SU-DHL-6 (cell line): ENCODE measurements around the gene FOXO3.

Experiments
- H2AFZ ChIP-seq: fragments of 200-600 bp; sonication (generic); 2 replicates; pipeline ENCODE4 v1.6.1; 2014; ENCODE audit warnings: low read depth, mild to moderate bottlenecking, moderate library complexity, mixed read lengths, antibody characterized with exemption, low read length; ENCODE audit not compliant: severe bottlenecking
- H3F3A ChIP-seq: fragments of 200-600 bp; shearing (Covaris generic); 2 replicates; pipeline ENCODE4 v1.6.0; 2016; ENCODE audit warnings: antibody characterized with exemption, mild to moderate bottlenecking; ENCODE audit not compliant: insufficient read depth
- H3K27ac ChIP-seq: fragments of 200-600 bp; sonication (generic); 2 replicates; pipeline ENCODE4 v1.5.1; 2016; ENCODE audit warnings: low read depth, mild to moderate bottlenecking, low read length, moderate library complexity, mixed read lengths
- H3K27me3 ChIP-seq: fragments of 200-600 bp; sonication (generic), shearing (Covaris generic); 2 replicates; pipeline ENCODE4 v1.6.0; 2014; ENCODE audit warnings: mild to moderate bottlenecking, low read length
- H3K36me3 ChIP-seq: fragments of 200-600 bp; sonication (generic); 2 replicates; pipeline ENCODE4 v1.6.1; 2014; ENCODE audit warnings: mild to moderate bottlenecking, low read length, mixed read lengths
- H3K4me2 ChIP-seq: fragments of 300-600, 200-600 bp; shearing (Covaris generic), sonication (generic); 2 replicates; pipeline ENCODE4 v1.6.0; 2014; ENCODE audit warnings: low read length, low read depth, mild to moderate bottlenecking; ENCODE audit not compliant: poor library complexity, severe bottlenecking
- H3K4me3 ChIP-seq: fragments of 200-600 bp; sonication (generic); 2 replicates; pipeline ENCODE4 v1.5.1; 2014; ENCODE audit warnings: antibody characterized with exemption, low read length, mild to moderate bottlenecking, mixed read lengths; ENCODE audit not compliant: insufficient read depth, poor library complexity, severe bottlenecking
- H3K79me2 ChIP-seq: fragments of 200-600 bp; sonication (generic); 2 replicates; pipeline ENCODE4 v1.6.1; 2014; ENCODE audit warnings: mild to moderate bottlenecking, low read length, moderate library complexity; ENCODE audit not compliant: insufficient read depth
- H3K9ac ChIP-seq: fragments of 200-600 bp; sonication (generic); 2 replicates; pipeline ENCODE4 v1.7.0; 2014; ENCODE audit warnings: mild to moderate bottlenecking, low read length
- H3K9me2 ChIP-seq: fragments of 200-600 bp; sonication (generic); replicated peaks from 2 replicates; pipeline ENCODE4 v1.6.1; 2014; ENCODE audit warnings: low read length; ENCODE audit not compliant: insufficient read depth
- H3K9me3 ChIP-seq: fragments of 200-600 bp; sonication (generic); 2 replicates; pipeline ENCODE4 v1.6.1; 2014; ENCODE audit warnings: low read length, mixed read lengths; ENCODE audit not compliant: insufficient read depth
- H4K20me1 ChIP-seq: fragments of 200-600 bp; sonication (generic); 2 replicates; pipeline ENCODE4 v1.6.1; 2014; ENCODE audit warnings: low read depth, mild to moderate bottlenecking, antibody characterized with exemption, low read length, moderate library complexity, mixed read lengths
- EZH2phosphoT487 ChIP-seq: fragments of 200-600 bp; sonication (generic), shearing (Covaris generic); conservative IDR thresholded peaks from 2 replicates; pipeline ENCODE4 v1.6.1; 2018; ENCODE audit warnings: mild to moderate bottlenecking, antibody characterized with exemption, low read length, moderate library complexity, mixed read lengths
- TF ChIP-seq, protein P1 (sequence below): fragments of 200-600 bp; sonication (generic); IDR thresholded peaks from one replicate; pipeline ENCODE4 v1.5.1; 2017; ENCODE audit warnings: antibody characterized with exemption, mild to moderate bottlenecking, low read length, moderate library complexity; ENCODE audit not compliant: insufficient read depth, poor library complexity, severe bottlenecking

The FOXO3 gene

DNA sequence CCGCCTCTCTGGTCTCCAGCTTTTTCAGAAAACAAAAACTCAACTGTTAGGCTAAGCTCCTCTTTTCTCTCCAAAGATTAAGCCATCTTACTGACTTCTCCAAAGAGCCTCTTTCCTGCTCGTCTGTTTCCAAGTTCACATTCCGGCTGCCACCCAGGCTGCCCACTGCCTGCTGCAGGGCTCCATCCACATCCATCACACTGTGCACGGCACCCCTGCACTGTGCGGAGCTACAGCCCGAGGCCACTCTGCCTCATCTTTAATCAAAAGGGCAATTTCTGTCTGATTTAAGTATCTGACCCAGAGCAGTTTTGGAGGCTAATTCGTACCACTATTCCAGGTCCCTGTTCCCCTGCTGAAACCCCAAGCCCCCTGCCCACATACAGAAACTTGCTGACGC, 145.9 kb downstream of the FOXO3 start:
- Histone ChIP-seq H3K79me2 (no peaks in the 10 kb centered on the region), H4K20me1 (no peaks in the 10 kb centered on the region), H3K36me3 (no peaks in the 10 kb centered on the region), H3K4me3 (no peak overlapping the region), H2AFZ (no peak overlapping the region), H3K4me2 (no peak overlapping the region), H3K9me3 (no peaks in the 10 kb centered on the region), H3K27me3 (no peaks in the 10 kb centered on the region), H3K9me2 (no peaks in the 10 kb centered on the region), H3F3A (no peaks in the 10 kb centered on the region), H3K27ac (no peak overlapping the region), H3K9ac (no peak overlapping the region)
- TF ChIP-seq, protein P1, sequence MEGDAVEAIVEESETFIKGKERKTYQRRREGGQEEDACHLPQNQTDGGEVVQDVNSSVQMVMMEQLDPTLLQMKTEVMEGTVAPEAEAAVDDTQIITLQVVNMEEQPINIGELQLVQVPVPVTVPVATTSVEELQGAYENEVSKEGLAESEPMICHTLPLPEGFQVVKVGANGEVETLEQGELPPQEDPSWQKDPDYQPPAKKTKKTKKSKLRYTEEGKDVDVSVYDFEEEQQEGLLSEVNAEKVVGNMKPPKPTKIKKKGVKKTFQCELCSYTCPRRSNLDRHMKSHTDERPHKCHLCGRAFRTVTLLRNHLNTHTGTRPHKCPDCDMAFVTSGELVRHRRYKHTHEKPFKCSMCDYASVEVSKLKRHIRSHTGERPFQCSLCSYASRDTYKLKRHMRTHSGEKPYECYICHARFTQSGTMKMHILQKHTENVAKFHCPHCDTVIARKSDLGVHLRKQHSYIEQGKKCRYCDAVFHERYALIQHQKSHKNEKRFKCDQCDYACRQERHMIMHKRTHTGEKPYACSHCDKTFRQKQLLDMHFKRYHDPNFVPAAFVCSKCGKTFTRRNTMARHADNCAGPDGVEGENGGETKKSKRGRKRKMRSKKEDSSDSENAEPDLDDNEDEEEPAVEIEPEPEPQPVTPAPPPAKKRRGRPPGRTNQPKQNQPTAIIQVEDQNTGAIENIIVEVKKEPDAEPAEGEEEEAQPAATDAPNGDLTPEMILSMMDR, result no peak
- TF ChIP-seq EZH2phosphoT487, result no peak

DNA sequence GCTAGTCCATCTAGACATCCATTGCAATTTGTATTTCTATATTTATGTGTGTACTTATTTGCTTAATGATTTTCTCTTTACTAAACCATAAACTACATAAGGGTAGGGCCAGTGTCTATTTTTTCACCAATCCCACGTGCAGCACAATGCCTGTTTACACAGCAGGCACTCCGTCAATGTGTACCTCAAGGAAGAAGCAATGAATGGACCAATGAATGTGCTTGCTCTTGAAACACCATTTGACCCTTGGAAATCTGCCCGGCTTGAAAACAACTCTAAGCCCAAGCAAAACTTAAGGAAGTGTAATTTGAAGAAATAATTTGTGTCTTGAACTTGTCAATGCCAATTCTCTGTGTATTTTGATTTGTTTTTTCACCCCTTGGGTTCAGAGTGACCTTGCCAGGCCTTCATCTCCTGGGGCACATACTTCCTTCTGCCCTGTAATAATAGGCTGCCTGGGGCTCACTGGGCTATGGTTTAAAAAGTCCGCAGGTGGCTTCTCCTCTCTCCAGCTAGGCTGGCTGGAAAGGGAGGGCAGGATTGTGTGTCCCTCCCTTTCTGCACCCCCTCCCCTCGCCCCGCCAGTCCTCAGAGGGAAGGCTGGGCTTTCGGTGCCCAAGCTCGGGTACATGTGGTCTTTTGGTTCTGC, 146.7 kb downstream of the FOXO3 start:
- H4K20me1 ChIP-seq, result no peaks in the 10 kb centered on the region
- H3K9ac ChIP-seq, result no peak overlapping the region
- no peak overlapping the region for H2AFZ ChIP-seq
- no peaks in the 10 kb centered on the region for H3K9me3 ChIP-seq
- no peaks in the 10 kb centered on the region for H3K27me3 ChIP-seq
- H3K9me2 ChIP-seq, result no peaks in the 10 kb centered on the region
- H3F3A ChIP-seq, result no peaks in the 10 kb centered on the region
- no peak overlapping the region for H3K4me2 ChIP-seq
- TF ChIP-seq, protein P1, result no peak
- no peak for TF ChIP-seq EZH2phosphoT487
- H3K27ac ChIP-seq, result no peak overlapping the region
- no peaks in the 10 kb centered on the region for H3K79me2 ChIP-seq
- no peak overlapping the region for H3K4me3 ChIP-seq
- no peaks in the 10 kb centered on the region for H3K36me3 ChIP-seq

DNA sequence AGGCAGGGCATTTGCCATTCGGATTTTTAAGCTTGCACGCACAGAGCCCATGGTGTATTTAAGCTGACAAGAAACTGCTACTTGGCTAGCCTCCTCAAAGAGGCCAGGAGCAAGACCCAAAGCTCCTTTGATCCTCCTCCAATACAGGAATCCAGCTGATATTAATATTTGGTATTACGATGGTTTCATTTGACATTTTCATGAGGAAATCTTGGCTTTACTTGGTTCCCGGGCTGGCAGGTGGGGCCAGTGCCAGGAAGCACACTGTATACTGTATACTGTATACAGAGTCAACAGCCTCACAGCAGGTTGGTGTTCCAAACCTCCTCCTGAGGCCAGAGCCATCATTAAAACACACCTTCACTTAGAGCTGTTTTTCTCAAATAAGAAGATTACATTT, 149.3 kb downstream of the FOXO3 start:
- TF ChIP-seq, protein P1, result no peak
- TF ChIP-seq EZH2phosphoT487, result no peak
- H3K9me2 ChIP-seq, result no peaks in the 10 kb centered on the region
- H3F3A ChIP-seq, result no peaks in the 10 kb centered on the region
- no peak overlapping the region for H3K27ac ChIP-seq
- H3K36me3 ChIP-seq, result no peaks in the 10 kb centered on the region
- no peak overlapping the region for H3K9ac ChIP-seq
- H3K9me3 ChIP-seq, result no peaks in the 10 kb centered on the region
- no peak overlapping the region for H3K4me3 ChIP-seq
- no peaks in the 10 kb centered on the region for H4K20me1 ChIP-seq
- no peak overlapping the region for H2AFZ ChIP-seq
- H3K27me3 ChIP-seq, result no peaks in the 10 kb centered on the region
- H3K4me2 ChIP-seq, result no peak overlapping the region
- no peaks in the 10 kb centered on the region for H3K79me2 ChIP-seq
